Panc1 (cell line): Measurements from ENCODE around the gene ACER3.

ENCODE experiments used
- POLR2AphosphoS5 ChIP-seq: IDR thresholded peaks from 2 replicates; pipeline ENCODE4 v1.6.1; 2012; ENCODE audit warnings: mild to moderate bottlenecking, low read depth, low read length, moderate library complexity
- SIN3A ChIP-seq: IDR thresholded peaks from 2 replicates; pipeline ENCODE4 v1.6.1; 2012; ENCODE audit warnings: low read depth, mild to moderate bottlenecking, low read length, moderate library complexity, borderline replicate concordance; ENCODE audit not compliant: insufficient read depth
- TCF7L2 ChIP-seq: IDR thresholded peaks from 2 replicates; pipeline ENCODE4 v1.6.1; 2011; ENCODE audit warnings: mild to moderate bottlenecking, low read depth, low read length, inconsistent platforms
- TF ChIP-seq, protein P1 (sequence below): fragments of 450-650 bp; IDR thresholded peaks from 2 replicates; pipeline ENCODE4 v1.5.1; 2017; ENCODE audit warnings: mild to moderate bottlenecking
- TF ChIP-seq, protein P2 (sequence below), 2 experiments: IDR thresholded peaks; 2 replicates each; pipeline ENCODE4 v1.6.1; 2011 to 2012; ENCODE audit warnings: low read depth in 2 of 2, control low read depth in 1 of 2, low read length in 1 of 2, mild to moderate bottlenecking in 1 of 2, moderate library complexity in 1 of 2; ENCODE audit not compliant: insufficient read depth in 1 of 2

DNA sequence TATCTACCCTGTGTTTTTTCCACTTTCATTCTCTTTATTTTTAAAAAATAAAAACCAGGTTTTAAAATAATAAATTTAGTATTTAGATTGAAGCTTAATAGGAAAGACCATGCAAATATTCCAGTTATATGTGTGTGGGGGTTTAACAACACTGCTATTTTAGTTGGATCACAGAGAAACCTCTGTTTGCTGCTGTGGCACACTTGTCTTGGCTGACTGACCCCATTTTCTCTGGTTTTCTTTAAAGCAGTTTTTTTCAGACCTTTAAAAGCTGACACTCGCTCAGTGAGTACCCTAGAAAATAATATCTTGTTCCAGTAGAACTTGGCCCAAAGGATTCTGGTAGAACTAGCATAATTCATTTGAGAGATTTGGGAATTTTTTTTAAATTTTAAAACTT is 31.6 kb downstream of the ACER3 start:
- TF ChIP-seq, protein P1, sequence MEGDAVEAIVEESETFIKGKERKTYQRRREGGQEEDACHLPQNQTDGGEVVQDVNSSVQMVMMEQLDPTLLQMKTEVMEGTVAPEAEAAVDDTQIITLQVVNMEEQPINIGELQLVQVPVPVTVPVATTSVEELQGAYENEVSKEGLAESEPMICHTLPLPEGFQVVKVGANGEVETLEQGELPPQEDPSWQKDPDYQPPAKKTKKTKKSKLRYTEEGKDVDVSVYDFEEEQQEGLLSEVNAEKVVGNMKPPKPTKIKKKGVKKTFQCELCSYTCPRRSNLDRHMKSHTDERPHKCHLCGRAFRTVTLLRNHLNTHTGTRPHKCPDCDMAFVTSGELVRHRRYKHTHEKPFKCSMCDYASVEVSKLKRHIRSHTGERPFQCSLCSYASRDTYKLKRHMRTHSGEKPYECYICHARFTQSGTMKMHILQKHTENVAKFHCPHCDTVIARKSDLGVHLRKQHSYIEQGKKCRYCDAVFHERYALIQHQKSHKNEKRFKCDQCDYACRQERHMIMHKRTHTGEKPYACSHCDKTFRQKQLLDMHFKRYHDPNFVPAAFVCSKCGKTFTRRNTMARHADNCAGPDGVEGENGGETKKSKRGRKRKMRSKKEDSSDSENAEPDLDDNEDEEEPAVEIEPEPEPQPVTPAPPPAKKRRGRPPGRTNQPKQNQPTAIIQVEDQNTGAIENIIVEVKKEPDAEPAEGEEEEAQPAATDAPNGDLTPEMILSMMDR: no peak
- no peak for TF ChIP-seq POLR2AphosphoS5
- TF ChIP-seq, protein P2, sequence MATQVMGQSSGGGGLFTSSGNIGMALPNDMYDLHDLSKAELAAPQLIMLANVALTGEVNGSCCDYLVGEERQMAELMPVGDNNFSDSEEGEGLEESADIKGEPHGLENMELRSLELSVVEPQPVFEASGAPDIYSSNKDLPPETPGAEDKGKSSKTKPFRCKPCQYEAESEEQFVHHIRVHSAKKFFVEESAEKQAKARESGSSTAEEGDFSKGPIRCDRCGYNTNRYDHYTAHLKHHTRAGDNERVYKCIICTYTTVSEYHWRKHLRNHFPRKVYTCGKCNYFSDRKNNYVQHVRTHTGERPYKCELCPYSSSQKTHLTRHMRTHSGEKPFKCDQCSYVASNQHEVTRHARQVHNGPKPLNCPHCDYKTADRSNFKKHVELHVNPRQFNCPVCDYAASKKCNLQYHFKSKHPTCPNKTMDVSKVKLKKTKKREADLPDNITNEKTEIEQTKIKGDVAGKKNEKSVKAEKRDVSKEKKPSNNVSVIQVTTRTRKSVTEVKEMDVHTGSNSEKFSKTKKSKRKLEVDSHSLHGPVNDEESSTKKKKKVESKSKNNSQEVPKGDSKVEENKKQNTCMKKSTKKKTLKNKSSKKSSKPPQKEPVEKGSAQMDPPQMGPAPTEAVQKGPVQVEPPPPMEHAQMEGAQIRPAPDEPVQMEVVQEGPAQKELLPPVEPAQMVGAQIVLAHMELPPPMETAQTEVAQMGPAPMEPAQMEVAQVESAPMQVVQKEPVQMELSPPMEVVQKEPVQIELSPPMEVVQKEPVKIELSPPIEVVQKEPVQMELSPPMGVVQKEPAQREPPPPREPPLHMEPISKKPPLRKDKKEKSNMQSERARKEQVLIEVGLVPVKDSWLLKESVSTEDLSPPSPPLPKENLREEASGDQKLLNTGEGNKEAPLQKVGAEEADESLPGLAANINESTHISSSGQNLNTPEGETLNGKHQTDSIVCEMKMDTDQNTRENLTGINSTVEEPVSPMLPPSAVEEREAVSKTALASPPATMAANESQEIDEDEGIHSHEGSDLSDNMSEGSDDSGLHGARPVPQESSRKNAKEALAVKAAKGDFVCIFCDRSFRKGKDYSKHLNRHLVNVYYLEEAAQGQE (IDR thresholded peaks at IDR 0.05; ENCODE audit: insufficient read depth in 1 of 2, low read depth in 2 of 2, low read length in 1 of 2): no peak
- TF ChIP-seq SIN3A: no peak
- TF ChIP-seq TCF7L2: no peak
